Measurements from ENCODE around the gene METTL26.

Gene METTL26

DNA sequence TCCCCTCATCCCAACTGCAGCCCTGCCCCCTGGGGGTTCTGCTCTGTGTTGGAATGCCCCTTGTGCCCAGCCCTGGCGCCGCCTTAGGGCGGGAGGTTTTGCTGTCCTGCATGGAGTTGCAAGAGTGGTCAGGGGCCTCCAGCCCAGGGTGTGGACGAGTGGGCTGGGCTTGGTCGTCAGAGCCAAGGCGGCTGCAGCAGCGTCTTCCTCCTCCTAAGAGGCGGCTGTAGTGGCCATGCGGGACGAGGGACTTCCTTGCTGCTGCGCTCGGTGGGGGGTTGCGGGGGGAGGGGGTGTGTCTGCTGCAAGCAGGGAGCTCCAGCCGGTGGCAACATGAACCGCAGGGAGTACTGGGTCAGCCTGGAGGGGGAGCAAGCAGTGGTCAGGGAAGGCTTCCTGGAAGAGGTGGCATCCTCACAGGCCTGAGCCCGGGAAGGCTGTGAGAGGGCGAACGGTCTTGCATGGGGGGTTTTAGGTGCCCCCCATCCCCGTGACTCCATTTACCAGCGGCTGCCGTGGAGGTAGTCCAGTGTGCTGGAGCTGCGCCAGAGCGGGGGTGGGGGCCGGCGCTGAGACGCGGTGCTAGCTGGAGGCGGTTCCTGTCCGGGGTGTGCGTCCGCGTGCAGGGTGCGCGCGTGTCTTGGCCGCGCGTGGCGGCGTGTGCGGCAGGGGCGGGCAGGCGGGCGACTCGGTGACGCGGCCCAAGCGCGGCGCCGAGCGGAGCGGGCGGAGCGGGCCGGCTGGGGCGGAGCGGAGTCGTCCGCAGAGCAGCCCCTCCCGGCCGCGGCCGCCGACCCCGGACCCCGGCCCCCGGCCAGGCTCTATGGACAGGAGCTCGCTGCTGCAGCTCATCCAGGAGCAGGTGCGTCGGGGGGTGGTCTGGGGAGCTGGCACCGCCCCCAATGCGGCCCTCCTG, 39.1 kb upstream of the METTL26 start, which contains the start of gene RHBDL1:
RHBDL1 (plus strand) TSS at position 704 of the 916 bp plus-strand sequence; CDS start at position 824, 120 bp downstream.
- no peak for DNase-seq (ENCODE audit: low read depth)

GRCh38 chr16:674214-674881, 38.2 kb upstream of the METTL26 start:
- no peak for DNase-seq (ENCODE audit: low read depth)

DNA sequence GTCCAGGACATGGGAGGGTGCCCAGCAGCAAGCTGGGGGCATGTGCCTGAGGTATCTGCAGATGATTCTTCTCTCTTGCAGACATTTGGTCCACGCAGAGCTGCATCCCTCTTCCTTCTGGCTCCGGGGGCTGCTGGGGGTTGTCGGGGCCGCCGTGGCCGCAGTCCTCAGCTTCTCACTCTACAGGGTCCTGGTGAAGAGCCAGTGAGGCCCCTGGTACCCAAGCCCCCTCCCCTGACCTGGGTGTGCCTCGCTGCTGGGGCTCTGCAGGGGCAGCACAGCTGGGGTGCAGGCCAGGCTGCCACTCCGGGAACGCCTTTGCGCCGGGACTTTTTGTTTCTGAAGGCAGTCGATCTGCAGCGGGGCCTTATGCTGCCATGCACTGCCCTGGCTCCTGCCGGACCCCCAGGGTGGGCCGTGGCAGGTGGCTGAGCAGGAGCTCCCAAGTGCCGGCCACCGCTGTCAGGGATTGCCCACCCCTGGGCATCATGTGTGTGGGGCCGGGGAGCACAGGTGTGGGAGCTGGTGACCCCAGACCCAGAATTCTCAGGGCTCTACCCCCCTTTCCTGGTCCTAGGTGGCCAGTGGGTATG, 37.4 kb upstream of the METTL26 start:
- no peak for DNase-seq (ENCODE audit: low read depth)

DNA sequence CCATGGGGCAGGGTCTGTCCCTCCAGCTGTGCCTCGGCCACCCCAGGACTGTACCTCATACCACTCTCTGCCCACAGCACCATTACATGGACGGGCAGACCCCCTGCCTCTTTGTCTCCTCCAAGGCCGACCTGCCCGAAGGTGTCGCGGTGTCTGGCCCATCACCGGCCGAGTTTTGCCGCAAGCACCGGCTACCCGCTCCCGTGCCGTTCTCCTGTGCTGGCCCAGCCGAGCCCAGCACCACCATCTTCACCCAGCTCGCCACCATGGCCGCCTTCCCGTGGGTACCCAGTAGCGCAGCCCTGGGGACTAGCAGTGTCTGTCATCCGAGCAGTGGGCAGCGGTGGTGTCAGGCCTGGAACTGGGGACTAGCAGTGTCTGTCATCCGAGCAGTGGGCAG, 36.7 kb upstream of the METTL26 start:
- DNase-seq (ENCODE audit: low read depth): no peak

- no peak for DNase-seq (ENCODE audit: low read depth)
Measured at GRCh38 chr16:672371-672770, 36.3 kb upstream of the METTL26 start.

GRCh38 chr16:671353-672131, 35.4 kb upstream of the METTL26 start:
- DNase-seq (ENCODE audit: low read depth): no peak

DNA sequence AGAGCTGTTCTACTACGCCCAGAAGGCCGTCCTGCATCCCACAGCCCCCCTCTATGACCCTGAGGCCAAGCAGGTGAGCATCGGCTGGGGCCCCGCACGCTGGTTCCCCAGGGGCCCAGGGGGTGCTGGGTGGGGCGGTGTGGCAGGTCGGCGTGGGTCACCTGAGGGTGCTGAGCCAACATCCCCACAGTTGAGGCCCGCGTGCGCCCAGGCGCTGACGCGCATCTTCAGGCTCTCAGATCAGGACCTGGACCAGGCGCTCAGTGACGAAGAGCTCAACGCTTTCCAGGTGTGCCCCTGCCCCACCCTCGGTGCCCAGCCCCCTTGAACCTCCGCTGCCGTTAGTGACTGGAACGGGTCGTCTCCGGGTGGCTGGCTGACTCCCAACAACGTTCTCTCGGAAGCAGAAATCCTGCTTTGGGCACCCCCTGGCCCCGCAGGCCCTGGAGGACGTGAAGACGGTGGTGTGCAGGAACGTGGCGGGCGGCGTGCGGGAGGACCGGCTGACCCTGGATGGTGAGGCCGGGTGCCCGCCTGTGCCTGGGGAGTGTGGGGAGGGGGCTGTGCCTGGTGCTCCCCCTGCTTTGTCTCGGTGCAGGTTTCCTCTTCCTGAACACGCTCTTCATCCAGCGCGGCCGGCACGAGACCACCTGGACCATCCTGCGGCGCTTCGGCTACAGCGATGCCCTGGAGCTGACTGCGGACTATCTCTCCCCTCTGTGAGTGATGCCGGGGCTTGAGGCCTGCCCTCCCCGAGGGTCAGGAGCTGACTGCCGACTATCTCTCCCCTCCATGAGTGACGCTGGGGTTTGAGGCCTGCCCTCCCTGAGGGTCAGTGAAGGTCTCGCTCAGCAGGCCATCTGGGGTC, 34.6 kb upstream of the METTL26 start:
- no peak for DNase-seq (ENCODE audit: low read depth)

GRCh38 chr16:669666-670065, 33.6 kb upstream of the METTL26 start:
- DNase-seq (ENCODE audit: low read depth): no peak

GRCh38 chr16:668519-669171, 32.5 kb upstream of the METTL26 start:
- DNase-seq (ENCODE audit: low read depth): no peak

GRCh38 chr16:667780-668518, 31.8 kb upstream of the METTL26 start, which contains the start of gene RHOT2:
RHOT2 (plus strand) TSS chr16:668132; CDS start chr16:668200, 68 bp downstream.
- peak; percentile 92 for DNase-seq (ENCODE audit: low read depth)

DNA sequence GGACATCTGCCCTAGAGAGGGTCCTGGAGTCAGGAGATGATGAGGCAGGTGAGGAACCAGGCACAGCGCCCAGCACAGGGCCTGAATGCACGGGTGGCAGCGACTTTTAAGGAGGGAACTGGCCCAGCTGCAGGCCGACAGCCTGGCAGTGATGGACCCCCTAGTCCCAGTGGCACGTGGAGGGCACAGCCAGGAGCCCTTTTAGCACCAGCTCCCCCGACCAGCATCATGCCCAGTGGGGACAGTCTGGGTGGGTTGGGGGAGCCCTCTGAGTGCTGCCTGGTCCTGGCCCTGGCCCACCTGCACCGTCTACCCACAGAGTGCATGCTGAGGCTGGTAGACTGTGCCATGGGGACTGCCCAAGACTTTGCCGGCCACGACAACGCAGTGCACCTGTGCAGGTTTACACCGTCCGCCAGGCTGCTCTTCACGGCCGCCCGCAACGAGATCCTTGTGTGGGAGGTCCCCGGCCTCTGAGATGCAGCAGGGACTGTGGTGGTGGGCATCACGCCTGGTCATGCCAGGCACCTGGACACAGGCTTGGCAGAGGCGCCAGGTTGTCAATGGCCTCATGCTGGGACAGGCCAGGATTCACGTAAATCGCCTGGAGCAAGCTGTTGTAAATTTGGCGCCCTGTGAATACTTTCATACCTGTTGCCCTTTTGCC, 31.1 kb upstream of the METTL26 start:
- no peak for DNase-seq (ENCODE audit: low read depth)

GRCh38 chr16:666572-666971, 30.5 kb upstream of the METTL26 start:
- no peak for DNase-seq (ENCODE audit: low read depth)

GRCh38 chr16:662597-662996, 26.5 kb upstream of the METTL26 start:
- DNase-seq (ENCODE audit: low read depth): no peak

DNA sequence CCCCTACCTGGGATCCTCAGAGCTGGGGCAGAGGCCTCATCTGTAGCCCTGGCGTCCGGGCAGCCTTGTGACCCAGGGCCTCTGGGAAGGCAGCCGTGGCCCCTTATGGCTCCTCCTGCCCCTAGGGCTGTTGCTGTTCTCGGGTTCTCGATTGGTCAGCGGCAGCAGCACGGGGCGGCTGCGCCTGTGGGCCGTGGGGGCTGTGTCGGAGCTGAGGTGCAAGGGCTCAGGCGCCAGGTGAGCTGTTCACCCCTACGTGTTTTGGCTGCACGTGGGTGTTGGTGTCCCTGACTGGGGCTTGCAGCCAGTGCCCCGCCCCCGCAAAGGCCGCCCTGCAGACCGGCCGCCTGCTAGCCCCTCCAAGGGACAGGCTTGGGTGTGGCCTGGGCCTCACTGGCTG, 26.0 kb upstream of the METTL26 start:
- no peak for DNase-seq (ENCODE audit: low read depth)

DNA sequence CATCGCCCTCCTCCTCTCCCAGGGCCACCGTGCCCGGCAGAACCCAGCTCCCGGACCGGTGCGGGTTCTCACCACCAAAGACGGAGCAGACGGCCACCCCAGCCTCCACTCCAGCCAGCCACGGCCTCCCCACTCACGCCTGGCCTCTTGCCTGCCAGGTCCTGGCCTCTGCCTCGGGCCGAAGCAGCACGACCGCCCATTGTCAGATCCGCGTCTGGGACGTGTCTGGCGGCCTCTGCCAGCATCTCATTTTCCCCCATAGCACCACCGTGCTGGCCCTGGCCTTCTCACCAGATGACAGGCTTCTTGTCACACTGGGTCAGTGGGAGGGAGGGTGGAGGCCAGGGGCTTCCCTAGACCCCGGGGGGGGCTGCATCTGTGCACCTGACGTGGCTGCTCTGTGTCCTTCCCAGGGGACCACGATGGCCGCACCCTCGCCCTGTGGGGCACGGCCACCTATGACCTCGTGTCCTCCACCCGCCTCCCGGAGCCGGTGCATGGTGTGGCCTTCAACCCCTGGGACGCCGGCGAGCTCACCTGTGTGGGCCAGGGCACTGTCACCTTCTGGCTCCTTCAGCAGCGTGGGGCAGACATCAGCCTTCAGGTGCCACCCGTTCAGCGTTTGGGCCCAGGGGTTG, 25.2 kb upstream of the METTL26 start:
- no peak for DNase-seq (ENCODE audit: low read depth)

- no peak for DNase-seq (ENCODE audit: low read depth)
Measured at GRCh38 chr16:660459-661183, 24.5 kb upstream of the METTL26 start.

GRCh38 chr16:660132-660458, 24.0 kb upstream of the METTL26 start:
- no peak for DNase-seq (ENCODE audit: low read depth)

GRCh38 chr16:659618-660017, 23.5 kb upstream of the METTL26 start:
- no peak for DNase-seq (ENCODE audit: low read depth)
